HG03575 (cell line): Measurements from ENCODE around the gene EIF4EBP2.
A peak's percentile ranks its signal among the peaks of the same experiment; 100 is the strongest.

Experiments used
- ATAC-seq: cut with Tn5 transposase; IDR thresholded peaks from one replicate; pipeline ENCODE4 v1.9.1; 2021; ENCODE audit not compliant: unreplicated experiment, insufficient number of reproducible peaks, low FRiP score; ENCODE audit errors: extremely low read depth

The EIF4EBP2 gene

GRCh38 chr10:70404036-70404786 lies at the start of gene EIF4EBP2:
Gene EIF4EBP2, plus strand, starts transcription at chr10:70404145. Its CDS starts 257 bp downstream, at chr10:70404402.
- ATAC-seq = no peak

- ATAC-seq = no peak
Measured at GRCh38 chr10:70354556-70354955, 49.4 kb upstream of the EIF4EBP2 start.

- ATAC-seq = peak; percentile 54
Measured at GRCh38 chr10:70355051-70356021, 48.6 kb upstream of the EIF4EBP2 start.

DNA sequence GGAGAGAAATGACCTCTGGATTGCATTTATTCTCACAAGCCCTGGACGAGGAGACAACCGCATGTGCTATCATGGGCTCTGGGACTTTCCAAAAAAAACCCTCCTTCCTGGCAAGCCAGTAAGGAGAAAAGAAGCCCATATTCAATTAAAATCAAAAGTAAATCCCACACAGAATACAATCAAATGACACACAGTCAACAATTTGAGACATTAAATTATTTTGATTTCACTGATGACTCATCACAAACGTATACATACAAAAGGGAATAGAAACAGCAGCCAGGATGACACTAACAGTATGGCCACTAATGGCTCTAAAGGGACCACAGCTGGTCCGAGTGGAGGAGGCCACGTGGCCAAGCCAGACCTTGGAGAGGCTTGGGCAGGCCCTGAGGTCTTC lies 46.4 kb upstream of the EIF4EBP2 start:
- ATAC-seq = no peak

DNA sequence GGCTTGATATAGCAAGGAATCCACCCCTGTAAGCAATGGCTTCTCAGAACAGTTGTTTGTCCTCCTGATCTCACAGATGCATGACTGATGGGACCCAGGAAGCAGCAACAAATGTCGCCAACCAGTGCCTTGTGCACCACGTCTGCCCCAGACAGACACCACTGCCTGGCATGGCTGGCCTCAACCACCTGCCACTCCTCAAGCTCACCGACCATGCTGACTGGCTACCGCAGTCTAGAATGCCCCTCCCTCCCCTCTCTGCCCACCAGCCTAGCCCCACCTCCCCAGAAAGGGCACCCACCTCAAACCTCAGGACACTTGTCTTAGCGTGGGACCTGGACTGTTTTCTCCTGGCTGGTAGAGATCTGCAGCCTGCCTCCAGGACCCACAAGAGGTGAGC lies 45.5 kb upstream of the EIF4EBP2 start:
- ATAC-seq = no peak

- ATAC-seq = no peak
Measured at GRCh38 chr10:70359017-70359550, 44.9 kb upstream of the EIF4EBP2 start.

GRCh38 chr10:70360215-70360614 lies 43.7 kb upstream of the EIF4EBP2 start:
- ATAC-seq = no peak

- no peak for ATAC-seq
Measured at GRCh38 chr10:70362328-70362727, 41.6 kb upstream of the EIF4EBP2 start.

- no peak for ATAC-seq
Measured at GRCh38 chr10:70363292-70363691, 40.7 kb upstream of the EIF4EBP2 start.

- ATAC-seq = no peak
Measured at GRCh38 chr10:70363971-70364771, 39.8 kb upstream of the EIF4EBP2 start.

DNA sequence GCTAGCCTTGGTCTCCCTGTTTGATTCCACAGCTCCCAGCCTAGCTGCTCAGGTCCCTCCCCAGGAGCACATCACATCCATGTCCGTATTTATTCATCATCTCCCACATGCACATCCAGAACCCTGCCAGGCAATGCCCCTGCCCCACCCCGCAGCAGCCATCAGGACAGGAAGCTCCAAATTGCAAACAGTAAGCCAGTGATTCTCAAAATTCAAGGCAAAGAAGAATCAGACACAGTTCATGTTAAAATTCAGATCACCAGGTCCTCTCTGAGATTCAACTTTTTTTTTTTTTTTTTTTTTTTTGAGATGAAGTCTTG lies 39.2 kb upstream of the EIF4EBP2 start:
- ATAC-seq = no peak

DNA sequence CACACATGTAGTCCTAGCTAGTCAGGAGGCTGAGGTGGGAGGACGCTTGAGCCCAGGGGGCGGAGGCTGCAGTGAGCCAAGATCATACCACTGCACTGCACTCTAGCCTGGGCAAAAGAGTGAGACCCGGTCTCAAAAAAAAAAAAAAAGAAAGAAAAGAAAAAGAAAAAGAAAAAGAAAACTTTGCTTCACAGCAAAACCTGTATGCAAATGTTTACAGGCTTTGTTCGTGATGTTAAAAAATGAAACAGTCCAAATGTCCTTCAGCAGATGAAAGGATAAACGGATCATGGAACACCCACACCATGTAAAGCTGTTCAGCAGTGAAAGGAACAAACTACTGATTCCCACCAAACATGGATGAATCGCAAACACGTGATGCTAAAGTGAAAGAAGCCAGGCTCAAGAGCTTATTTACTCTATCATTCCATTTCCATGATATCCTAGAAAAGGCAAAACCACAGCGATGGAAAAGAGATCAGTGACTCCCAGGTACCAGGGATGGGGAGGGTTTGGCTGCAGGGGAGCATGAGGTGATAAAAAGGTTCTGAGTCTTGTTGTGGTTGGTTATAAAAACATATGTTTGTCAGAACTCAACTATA lies 36.6 kb upstream of the EIF4EBP2 start:
- ATAC-seq = no peak

DNA sequence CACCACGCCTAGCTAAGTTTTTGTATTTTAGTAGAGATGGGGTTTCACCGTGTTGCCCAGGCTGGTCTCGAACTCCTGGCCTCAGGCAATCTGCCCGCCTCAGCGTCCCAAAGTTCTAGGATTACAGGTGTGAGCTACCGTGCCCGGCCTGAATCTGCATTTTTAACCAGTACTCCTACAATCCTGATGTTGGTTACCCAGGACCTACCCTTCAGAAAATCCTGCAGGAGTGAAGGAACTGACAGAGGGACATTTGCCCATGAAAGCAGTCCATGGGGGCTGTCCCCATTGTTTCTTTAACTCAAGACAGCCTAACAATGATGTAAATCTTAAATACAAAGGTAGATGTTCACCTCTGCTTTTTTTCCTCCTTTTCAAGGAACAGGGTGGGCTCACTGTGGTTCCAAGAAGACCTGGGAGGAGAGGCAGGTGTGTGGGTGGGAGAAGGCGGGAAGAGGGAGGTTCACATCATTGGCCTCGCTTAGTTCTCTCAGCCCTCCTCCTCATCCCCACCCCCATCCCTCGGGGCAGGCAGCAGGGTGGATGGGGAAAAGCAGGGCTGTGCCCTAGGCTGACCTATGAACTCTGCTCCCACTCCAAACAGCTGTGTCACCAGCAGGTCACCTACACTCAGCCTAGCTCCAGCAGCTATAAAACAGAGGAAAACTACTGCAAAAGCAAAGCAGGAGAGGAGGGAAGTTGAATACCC lies 35.0 kb upstream of the EIF4EBP2 start:
- no peak for ATAC-seq

DNA sequence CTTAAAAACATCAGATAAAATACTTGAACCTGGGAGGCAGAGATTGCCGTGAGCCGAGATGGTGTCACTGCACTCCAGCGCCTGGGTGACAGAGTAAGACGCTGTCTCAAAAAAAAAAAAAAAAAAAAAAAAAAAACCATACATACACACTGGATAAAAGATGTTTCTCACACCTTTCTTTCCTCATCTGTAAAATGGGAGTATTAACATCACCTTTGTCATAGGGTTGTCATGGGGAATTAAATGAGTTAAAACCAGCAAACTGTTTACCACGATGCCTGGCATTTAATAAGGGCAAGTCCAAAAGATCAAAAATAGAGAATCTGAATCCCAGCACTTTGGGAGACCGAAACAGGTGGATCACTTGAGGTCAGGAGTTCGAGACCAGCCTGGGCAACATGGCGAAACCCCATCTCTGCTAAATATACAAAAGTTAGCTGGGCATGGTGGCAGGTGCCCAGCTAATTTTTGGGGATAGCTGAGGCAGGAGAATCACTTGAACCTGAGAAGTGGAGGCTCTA lies 34.4 kb upstream of the EIF4EBP2 start:
- no peak for ATAC-seq

- no peak for ATAC-seq
Measured at GRCh38 chr10:70370766-70371165, 33.2 kb upstream of the EIF4EBP2 start.

GRCh38 chr10:70371846-70372245 lies 32.1 kb upstream of the EIF4EBP2 start:
- no peak for ATAC-seq

- ATAC-seq = no peak
Measured at GRCh38 chr10:70374775-70375614, 28.9 kb upstream of the EIF4EBP2 start.
